ENCODE results near the gene RTTN.

Gene RTTN

GRCh38 chr18:70073432-70073831 lies 132.1 kb downstream of the RTTN start:
- DNase-seq = no peak

GRCh38 chr18:70072678-70073077 lies 132.8 kb downstream of the RTTN start:
- no peak for DNase-seq

- no peak for DNase-seq
Observed at GRCh38 chr18:70069965-70070364, 135.5 kb downstream of the RTTN start.

- no peak for DNase-seq
Observed at GRCh38 chr18:70069382-70069781, 136.1 kb downstream of the RTTN start.

- DNase-seq = no peak
Observed at GRCh38 chr18:70068981-70069380, 136.5 kb downstream of the RTTN start.

- DNase-seq = no peak
Observed at GRCh38 chr18:70059684-70060083, 145.8 kb downstream of the RTTN start.

GRCh38 chr18:70058916-70059315 lies 146.6 kb downstream of the RTTN start:
- DNase-seq = no peak

GRCh38 chr18:70047931-70048603 lies 157.4 kb downstream of the RTTN start:
- no peak for DNase-seq

GRCh38 chr18:70046796-70047195 lies 158.7 kb downstream of the RTTN start:
- no peak for DNase-seq

- no peak for DNase-seq
Observed at GRCh38 chr18:70046207-70046606, 159.3 kb downstream of the RTTN start.

GRCh38 chr18:70044632-70045031 lies 160.9 kb downstream of the RTTN start:
- no peak for DNase-seq

GRCh38 chr18:70041459-70042050 lies 163.9 kb downstream of the RTTN start:
- DNase-seq = no peak

- DNase-seq = no peak
Observed at GRCh38 chr18:70039186-70039585, 166.3 kb downstream of the RTTN start.

GRCh38 chr18:70037431-70038061 lies 167.9 kb downstream of the RTTN start:
- no peak for DNase-seq

GRCh38 chr18:70036771-70037347 lies 168.6 kb downstream of the RTTN start:
- DNase-seq = no peak

- no peak for DNase-seq
Observed at GRCh38 chr18:70036168-70036567, 169.3 kb downstream of the RTTN start.

GRCh38 chr18:70031221-70031620 lies 174.3 kb downstream of the RTTN start:
- no peak for DNase-seq

- no peak for DNase-seq
Observed at GRCh38 chr18:70030728-70031127, 174.8 kb downstream of the RTTN start.

GRCh38 chr18:70029163-70029562 lies 176.3 kb downstream of the RTTN start:
- no peak for DNase-seq

GRCh38 chr18:70028734-70029133 lies 176.8 kb downstream of the RTTN start:
- no peak for DNase-seq

GRCh38 chr18:70028084-70028483 lies 177.4 kb downstream of the RTTN start:
- DNase-seq = no peak

GRCh38 chr18:70025580-70025979 lies 179.9 kb downstream of the RTTN start:
- no peak for DNase-seq

- DNase-seq = no peak
Observed at GRCh38 chr18:70024829-70025228, 180.7 kb downstream of the RTTN start.

GRCh38 chr18:70024093-70024492 lies 181.4 kb downstream of the RTTN start:
- DNase-seq = no peak
